ENCODE data around the gene PDIK1L.

The PDIK1L gene

DNA sequence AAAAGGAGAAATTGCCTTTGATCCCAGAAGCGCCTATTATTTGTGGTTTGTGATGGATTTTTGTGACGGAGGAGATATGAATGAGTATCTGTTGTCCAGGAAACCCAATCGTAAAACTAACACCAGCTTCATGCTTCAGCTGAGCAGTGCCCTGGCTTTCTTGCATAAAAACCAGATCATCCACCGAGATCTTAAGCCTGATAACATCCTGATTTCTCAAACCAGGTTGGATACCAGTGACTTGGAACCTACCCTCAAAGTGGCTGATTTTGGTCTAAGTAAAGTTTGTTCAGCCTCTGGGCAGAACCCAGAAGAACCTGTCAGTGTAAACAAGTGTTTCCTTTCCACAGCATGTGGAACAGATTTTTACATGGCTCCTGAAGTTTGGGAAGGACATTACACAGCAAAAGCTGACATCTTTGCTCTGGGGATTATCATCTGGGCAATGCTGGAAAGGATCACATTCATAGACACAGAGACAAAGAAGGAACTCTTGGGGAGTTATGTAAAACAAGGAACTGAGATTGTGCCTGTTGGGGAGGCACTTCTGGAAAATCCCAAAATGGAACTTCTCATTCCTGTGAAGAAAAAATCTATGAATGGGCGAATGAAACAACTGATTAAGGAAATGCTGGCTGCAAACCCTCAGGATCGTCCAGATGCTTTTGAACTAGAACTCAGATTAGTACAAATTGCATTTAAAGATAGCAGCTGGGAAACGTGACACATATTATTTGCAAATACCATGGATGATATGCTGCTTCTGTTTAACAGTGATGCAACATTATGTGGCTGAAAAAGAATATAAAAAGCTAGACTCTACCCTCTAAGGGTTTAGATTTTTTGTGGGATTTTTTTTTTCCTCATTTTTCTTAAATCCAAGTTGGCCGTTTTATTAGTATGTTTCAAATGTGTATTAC lies 10.5 kb downstream of the PDIK1L start:
- in situ Hi-C loops (cut with HindIII; ENCODE audit: low sequenced_read_pairs), result no loop called here

DNA sequence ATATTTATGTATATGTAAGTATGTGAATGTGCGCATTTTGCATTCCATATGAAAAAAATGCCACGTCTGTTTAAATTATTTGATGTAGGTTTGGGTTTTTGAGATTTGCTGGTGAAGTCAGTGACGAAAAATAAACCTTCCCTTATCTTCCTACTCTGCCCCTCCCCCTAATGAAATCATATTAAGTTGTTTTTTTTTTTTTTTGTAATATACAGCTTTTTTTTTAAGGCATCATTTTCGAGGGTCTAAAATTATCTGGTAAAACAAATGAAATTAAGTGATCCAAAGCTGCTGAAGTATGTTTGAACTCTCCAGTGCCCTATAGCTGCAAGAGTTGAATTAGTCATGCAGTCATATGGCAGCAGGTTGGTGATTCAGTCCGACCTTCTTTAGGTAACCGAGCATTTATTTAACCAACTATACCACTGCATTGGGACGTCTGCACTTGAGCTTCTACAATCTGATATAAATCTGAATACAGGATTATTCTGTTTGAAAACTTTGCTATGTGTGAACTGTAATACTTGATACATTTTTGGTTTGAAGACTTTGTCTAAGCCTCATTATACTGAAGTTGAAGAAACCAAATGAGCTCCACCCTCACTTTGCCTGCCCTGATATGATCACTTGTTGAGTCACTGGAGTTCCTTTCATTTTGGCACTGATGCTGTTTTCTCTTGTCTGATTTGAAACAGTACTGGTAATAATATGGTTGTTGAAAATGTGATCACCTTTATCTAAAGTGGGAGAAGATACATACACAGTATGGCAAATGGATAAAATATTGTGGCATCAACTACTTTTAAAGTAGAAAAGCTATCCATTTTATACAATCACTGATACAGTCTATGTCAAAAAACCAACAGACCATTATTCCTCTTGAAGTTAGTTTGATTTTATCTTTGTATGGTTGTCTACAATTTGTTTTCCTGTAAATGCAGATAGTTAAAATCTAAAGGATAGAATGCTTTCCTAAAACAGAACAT lies 11.7 kb downstream of the PDIK1L start:
- in situ Hi-C loops (cut with HindIII; ENCODE audit: low sequenced_read_pairs), result no loop called here

DNA sequence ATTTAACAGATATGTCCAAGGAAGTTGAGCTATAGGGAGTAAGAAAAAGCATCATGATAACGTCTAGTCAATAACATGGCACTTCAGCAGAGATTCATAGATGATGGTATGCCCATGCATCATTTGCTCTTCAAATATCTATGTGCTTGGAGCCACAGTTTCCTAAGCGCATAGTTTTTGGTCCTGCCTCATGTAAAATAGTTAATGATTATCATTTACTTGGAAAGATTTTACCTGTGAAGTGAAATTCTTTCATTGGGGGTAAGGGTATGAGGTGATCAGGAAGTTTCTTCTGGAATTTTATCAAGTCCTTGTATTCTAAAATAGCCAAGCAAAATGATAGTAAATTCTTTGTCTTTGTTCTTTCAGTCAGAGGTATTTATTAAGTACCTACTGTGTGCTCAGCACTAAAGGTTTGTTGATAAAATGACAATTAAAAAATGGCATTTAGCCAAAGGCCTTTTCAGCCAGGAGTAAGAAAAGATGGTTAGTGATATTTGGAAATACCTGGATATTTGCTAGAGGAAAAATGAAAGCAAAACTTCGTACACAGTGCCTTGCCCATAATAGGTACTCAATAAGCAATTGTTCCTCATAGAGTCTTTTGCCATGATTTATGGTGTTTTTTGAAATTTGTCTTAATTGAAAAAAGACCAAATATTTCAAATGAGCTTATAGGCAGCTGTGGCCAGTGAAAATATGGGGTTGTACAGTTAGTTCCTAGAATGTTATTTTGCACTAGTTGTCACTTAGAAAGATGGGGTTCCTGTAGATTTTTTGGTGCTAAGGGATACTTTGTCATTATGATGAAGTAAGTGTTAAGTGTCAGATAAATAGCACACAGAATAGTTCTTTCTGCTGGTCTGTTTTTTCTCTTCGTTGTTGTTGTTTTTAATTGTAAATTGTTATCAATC lies 13.1 kb downstream of the PDIK1L start:
- in situ Hi-C loops (cut with HindIII; ENCODE audit: low sequenced_read_pairs), result no loop called here

DNA sequence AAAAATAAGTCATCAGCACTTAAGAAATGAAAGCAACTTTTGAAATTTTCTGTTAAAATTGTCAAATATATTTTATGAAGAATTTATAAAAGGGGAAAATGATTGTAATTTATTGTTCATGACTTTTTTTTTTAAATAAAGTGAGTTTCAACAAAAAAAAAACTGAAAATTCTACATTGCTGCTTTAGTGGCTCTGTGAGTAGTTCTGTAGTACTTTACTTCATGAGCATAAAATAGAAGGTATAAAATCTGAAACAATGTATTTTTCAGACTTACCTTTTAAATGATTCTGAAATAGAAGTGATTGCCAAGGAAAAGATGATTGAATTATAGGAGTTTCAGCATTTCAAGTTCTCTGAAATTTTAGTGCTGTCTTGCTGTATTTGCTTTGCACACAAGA lies 13.8 kb downstream of the PDIK1L start:
- in situ Hi-C loops (cut with HindIII; ENCODE audit: low sequenced_read_pairs), result no loop called here

DNA sequence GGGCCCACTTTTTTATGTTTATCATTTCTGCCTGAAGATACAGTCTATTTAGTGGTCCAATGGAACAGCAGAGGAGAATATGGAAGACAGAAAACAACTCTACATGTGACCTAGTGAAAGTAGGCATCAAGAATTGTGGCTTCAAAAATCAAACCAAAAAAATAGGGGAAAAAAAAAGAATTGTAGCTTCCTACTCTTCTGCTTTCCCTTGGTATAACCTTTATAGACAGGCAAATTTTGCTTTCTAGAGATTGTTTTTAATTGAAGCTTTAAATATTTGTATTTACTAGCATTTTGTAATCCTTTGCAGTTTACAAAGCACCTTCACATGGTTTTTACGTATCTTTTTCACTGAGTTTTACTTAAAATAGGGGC lies 14.3 kb downstream of the PDIK1L start:
- in situ Hi-C loops (cut with HindIII; ENCODE audit: low sequenced_read_pairs), result no loop called here

DNA sequence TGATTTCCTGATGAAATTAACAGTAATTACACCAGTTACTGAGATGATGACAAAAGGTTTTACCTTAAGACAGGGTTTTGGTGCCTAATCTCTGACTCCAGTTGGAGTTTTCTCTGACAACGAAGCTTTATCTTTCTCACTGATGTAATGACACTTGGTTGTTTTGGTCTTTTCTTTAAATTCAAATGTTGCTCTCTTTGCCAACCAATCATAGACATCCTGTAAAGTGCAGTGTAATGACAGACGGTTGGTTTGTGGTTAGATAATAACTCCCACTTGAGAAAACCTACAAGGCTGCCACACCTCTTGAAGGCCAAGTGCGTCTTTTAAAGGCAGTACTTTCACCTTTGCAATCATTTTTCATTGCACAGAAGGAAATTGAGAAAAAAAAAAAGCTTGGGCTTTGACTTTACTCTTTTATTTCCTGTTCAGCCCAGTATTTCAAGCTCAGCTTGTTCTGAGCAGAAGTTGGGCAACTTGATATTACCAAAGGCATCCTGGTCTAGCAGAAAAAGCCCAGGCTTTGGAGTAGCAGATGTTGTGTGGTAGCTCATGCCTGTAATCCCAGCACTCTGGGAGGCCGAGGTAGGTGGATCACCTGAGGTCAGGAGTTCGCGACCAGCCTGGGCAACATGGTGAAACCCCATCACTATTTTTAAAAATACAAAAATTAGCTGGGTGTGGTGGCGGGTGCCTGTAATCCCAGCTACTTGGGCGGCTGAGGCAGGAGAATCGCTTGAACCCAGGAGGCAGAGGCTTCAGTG lies 14.9 kb downstream of the PDIK1L start:
- in situ Hi-C loops (cut with HindIII; ENCODE audit: low sequenced_read_pairs), result no loop called here

DNA sequence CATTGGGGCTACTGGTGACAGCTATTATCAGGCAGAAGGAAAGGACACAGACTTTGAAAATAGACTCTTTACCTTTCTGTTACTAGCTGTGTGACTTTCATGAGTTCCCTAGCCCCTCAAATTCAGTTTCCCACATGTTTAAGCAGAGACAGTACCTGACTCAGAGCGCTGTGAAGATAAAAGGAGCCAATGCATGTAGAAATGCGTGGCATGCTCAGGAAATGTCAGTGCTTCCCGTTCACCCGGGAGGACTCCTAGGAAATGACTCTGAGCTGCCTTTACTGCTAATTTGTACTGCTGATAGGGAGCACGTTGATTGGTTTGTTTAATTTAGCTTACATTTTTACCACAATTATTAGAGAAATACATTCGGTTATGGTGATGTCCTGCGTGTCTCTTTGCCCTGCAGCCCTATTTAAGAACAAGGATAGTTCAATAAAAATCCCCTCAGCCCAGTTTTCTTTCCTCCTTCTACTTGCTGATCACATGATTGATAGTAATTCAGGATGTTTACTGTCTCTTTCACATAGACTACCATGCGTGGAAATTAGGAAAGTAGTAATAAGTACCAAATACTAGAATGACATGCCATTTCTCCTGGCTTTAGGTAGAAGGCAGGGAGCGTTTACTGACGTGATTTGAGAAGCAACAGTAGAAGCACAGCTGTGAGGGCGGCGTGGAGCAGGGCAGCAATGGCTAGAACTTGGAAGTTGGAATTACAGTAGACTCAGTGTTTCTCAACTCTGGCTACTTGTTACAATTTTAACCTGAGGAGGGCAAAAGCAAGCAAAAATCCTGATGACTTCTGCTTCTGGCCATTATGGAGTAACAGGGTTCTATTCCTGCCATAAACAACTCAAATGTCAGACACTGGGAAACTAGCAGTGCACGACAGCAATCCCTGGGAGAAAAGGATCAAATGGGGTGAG lies 15.9 kb downstream of the PDIK1L start:
- in situ Hi-C loops (cut with HindIII; ENCODE audit: low sequenced_read_pairs), result no loop called here

DNA sequence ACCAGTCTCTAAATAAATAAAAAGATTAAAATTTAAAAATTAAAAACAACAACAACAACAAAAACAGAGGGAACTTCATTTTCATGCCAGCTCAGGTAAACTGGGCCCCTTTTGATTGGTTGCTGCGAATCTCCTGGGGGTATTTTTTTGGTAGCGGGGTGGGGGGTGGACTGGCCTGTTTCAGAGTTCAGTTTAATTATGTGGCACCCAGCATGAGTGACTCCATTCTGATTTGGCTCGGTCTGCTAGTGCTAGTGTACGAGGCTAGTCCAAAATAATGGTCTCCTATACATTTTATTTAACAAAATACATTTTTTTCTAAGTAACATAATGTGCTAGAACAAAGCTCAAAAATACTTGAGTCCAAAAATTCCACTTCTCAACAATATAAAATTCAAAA lies 18.2 kb downstream of the PDIK1L start:
- in situ Hi-C loops (cut with HindIII; ENCODE audit: low sequenced_read_pairs), result no loop called here

DNA sequence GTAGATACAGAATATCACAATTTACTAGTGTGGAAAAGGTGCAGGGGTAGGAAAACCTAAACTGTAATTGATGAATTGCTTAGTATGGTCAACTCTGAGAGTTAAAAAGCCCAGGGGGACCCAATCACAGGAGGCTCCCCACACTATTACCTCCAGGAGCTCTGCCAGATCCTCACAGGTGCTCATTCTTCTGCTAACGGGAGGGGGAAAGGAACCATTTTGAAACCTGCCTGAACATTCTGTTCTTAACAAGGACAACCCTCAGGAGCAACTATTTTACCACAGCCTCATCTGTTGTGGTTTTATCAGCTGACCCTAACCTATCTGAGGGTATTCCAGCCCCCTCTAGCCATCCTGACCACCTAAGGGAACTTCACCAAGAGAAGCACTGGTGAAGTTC lies 19.1 kb downstream of the PDIK1L start:
- in situ Hi-C loops (cut with HindIII; ENCODE audit: low sequenced_read_pairs), result no loop called here

DNA sequence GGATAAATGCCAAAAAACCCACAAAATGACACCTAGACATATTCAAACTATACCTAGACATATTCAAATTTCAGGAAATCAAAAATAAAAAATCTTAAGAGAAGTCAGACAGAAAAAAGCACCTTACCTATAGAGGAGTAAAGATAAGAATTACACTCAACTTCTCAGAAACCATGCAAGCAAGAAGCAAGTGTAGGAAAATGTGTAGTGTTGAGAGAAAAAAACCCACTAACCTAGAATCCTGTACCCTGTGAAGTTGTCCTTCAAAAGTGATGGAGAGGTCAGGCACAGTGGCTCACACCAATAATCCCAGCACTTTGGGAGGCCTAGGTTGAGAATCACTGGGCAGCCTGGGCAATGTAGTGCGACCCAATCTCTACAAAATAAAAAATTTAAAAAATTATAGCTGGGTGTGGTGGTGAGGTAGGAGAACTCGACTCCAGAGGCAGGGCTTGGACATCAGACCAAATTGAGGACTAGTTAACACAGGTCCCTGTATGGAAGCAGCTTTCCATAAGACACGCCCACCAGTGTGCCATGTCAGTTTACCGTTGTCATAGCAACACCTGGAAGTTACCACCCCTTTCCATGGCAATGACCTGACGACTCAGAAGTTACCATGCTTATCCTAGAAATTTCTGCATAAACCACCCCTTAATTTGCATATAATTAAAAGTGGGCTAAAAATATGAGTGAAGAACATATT lies 20.7 kb downstream of the PDIK1L start:
- in situ Hi-C loops (cut with HindIII; ENCODE audit: low sequenced_read_pairs), result no loop called here

DNA sequence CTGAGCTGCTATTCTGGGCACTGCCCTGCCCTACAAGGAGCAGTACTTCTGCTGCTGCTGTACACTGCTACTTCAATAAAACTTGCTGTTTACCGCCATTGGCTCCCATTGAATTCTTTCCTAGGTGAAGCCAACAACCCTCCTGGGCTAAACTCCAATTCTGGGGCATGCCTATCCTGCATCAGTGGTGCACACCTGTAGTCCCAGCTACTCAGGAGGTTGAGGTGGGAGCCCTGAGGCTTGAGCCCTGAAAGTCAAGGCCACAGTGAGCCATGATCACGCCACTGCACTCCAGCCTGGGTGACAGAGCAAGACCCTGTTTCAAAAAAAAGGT lies 21.2 kb downstream of the PDIK1L start:
- in situ Hi-C loops (cut with HindIII; ENCODE audit: low sequenced_read_pairs), result no loop called here

DNA sequence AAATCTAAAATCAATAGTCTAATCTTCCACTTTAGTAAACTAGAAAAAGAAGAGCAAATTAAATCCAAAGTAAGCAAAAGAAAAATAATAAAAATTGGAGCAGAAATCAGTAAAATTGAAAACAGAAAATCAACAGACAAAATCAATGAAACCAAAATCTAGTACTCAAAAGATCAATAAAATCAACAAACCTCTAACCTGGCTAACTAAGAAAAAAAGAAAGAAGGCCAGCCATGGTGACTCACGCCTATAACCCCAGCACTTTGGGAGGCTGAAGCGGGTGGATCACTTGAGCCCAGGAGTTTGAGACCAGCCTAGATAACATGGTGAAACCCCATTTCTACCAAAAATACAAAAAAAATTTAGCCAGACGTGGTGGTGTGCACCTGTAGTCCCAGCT lies 22.8 kb downstream of the PDIK1L start:
- in situ Hi-C loops (cut with HindIII; ENCODE audit: low sequenced_read_pairs), result no loop called here

DNA sequence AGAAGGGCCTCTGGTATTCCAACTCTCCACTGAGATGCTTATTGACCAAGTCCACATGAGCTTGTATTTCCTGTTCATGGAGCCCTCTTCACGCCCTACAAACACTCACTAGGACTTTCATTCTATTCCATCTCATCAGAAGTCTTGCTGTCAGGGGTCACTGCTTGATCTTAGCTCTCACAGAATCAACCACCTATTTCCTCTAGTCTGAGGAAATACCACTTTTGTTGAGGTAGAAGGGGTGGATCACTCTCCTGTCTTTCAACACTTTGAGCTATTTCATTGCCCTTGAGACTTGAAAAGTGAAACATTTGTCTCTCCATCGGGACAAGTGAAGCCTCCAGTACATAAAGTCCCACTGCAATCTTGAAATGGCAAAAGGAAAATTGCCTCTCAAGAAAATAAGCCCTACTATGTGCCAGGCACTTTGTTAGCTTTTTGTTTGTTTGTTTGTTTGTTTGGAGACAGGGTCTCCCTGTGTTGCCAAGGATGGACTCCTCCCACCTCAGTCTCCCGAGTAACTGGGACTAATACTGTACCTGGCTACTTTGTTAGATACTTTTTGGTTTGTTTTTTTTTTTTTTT lies 27.4 kb downstream of the PDIK1L start:
- in situ Hi-C loops (cut with HindIII; ENCODE audit: low sequenced_read_pairs), result no loop called here

DNA sequence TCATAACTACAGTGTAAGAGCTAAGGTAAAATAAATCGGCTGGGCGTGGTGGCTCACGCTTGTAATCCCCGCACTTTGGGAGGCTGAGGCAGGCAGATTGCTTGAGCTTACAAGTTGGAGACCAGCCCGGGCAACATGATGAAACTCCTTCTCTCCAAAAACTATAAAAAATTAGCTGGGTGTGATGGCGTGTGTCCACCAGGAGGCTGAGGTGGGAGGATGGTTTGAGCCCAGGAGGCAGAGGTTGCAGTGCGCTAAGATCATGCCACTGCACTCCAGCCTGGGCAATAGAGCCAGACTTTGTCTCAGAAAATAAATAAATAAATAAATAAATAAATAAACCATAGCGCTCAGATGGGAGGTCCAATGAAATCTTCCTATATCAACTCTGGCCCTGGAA lies 30.5 kb downstream of the PDIK1L start:
- in situ Hi-C loops (cut with HindIII; ENCODE audit: low sequenced_read_pairs), result no loop called here

DNA sequence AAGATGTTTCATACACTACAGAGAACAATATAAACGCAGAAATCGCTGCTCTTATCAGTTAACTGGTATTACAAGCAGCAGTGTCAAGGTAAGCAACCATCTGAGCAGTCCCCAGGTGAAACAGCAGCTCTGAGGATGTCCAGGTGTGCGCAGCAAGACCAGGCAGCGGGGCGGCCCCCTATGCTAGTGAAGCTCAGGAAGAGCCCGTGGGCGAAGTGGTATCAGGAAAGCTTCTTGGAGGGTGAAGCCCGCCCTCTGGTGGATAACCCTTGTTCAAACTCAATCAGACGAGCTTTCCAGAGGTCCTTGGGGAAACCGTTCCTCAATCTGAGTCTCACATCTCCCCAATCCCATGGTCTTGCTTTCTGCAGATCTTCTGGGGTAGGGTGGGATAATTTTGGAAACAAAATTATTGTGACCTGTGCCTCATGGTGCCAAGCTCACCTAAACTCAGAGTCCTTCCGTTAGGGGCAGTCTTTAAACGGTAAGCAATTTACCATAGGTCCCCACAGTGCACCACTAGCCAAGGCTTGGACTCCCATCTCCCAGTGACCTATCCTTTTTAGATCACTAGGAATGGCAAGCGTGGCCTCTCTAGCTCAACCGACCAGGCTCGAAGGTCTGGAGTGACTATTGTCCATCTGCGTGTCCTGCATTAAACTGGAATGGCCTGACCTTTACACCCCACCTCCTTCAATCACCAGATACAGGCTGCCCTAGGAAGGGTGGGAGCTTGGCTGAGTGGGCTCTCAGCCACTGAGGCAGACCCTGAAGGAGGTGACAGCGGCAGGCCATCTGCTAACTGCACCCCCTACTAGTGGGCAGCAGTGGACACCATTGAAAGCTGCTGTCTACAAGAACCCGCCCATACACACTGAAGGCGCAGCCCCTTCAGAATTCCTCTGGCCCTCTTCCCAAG lies 33.7 kb downstream of the PDIK1L start:
- in situ Hi-C loops (cut with HindIII; ENCODE audit: low sequenced_read_pairs), result loop anchor here (5.0 kb wide), 1 partner anchor 43 kb away; no protein-coding TSS in a partner anchor

DNA sequence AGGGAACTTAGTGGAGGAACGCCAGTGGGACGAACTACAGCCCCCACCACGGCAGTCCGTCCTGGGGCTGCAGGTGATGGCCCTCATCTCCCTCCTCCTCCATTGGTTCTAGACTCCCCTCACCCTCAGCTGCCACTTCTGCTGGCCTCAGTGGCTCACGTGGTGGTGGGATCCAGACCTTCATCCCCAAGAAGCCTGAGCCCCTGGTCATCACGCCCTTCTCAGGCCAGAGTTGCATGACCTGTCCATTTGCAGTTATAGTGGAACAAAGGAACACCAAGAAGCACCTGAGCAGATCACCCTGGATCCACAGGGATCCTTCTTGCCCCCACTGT lies 34.3 kb downstream of the PDIK1L start:
- in situ Hi-C loops (cut with HindIII; ENCODE audit: low sequenced_read_pairs), result loop anchor here (5.0 kb wide), 1 partner anchor 44 kb away; no protein-coding TSS in a partner anchor

DNA sequence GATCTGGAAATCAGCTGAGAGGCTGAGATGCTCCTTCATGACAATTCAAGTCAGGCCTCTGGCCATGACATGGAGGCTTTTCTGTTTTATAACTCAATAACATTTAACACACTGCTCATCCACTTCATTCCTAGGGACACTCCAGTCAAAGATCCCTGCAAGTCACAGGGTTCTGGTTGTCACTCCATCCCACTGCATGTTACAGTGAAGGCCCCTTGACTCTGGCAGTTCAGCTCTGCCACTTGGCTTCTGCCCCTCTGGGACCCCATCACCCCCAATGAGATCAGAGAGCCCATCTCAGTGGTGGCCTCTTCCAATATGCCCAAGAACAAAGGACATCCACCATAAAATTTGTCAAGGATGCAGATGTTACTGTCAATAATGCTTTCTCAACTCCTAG lies 37.3 kb downstream of the PDIK1L start:
- in situ Hi-C loops (cut with HindIII; ENCODE audit: low sequenced_read_pairs), result loop anchor here (5.0 kb wide), 1 partner anchor 47 kb away; no protein-coding TSS in a partner anchor

Measured in DLD1 (cell line).